HepG2 (cell line): ENCODE results near the gene PIK3CB. TPM values are rescaled to one million over a fixed set of nuclear protein-coding genes. Genes with fewer than 3 reads are reported as not detected.
A peak's percentile ranks its signal among the peaks of the same experiment; 100 is the strongest.

ENCODE experiments used
- ATF7 ChIP-seq, 2 experiments: fragments of 450-650 bp in 1 of 2; sonication (generic) in 1 of 2; formaldehyde crosslinking in 1 of 2; IDR thresholded peaks; 2 replicates each; pipeline versions ENCODE4 v1.4.0 to v1.6.1; 2016 to 2020; ENCODE audit warnings: antibody characterized with exemption in 1 of 2, mild to moderate bottlenecking in 1 of 2, missing genetic modification reagents in 1 of 2
- ATRX ChIP-seq: sonication (generic); formaldehyde crosslinking; IDR thresholded peaks from 2 replicates; pipeline ENCODE4 v1.4.0; 2020; ENCODE audit warnings: missing genetic modification reagents, borderline replicate concordance
- DMAP1 ChIP-seq: IDR thresholded peaks from 2 replicates; pipeline ENCODE4 v1.6.1; 2016
- IRF2 ChIP-seq: IDR thresholded peaks from 2 replicates; pipeline ENCODE4 v1.6.1; 2018; ENCODE audit warnings: missing genetic modification reagents, missing compliant biosample characterization
- MIER2 ChIP-seq: IDR thresholded peaks from 2 replicates; pipeline ENCODE4 v1.6.1; 2016; ENCODE audit warnings: missing biosample characterization, missing genetic modification reagents
- MYC ChIP-seq: sonication (generic); formaldehyde crosslinking; IDR thresholded peaks from 2 replicates; pipeline ENCODE4 v1.9.0; 2021; ENCODE audit warnings: missing genetic modification reagents, borderline replicate concordance
- NAIF1 ChIP-seq: sonication (generic); formaldehyde crosslinking; IDR thresholded peaks from 2 replicates; pipeline ENCODE4 v1.5.0; 2020; ENCODE audit warnings: mild to moderate bottlenecking, missing genetic modification reagents, borderline replicate concordance
- REL ChIP-seq: sonication (generic); formaldehyde crosslinking; conservative IDR thresholded peaks from 2 replicates; pipeline ENCODE4 v1.8.0; 2022; ENCODE audit warnings: mild to moderate bottlenecking, missing genetic modification reagents, moderate library complexity
- RFXANK ChIP-seq: IDR thresholded peaks from 2 replicates; pipeline ENCODE4 v1.6.1; 2016
- ZNF460 ChIP-seq: sonication (generic); formaldehyde crosslinking; IDR thresholded peaks from 2 replicates; pipeline ENCODE4 v1.5.1; 2020; ENCODE audit warnings: missing genetic modification reagents, mild to moderate bottlenecking, borderline replicate concordance
- ZNF619 ChIP-seq: sonication (generic); formaldehyde crosslinking; IDR thresholded peaks from 2 replicates; pipeline ENCODE4 v1.4.0; 2020; ENCODE audit warnings: mild to moderate bottlenecking, missing genetic modification reagents
- polyA plus RNA-seq, 8 experiments: library from polyadenylated mRNA; depleted of rRNA in 3 of 8; stranded (reverse) in 7 of 8; unstranded in 1 of 8; fragments of >200 nt; fragmentation: Illumina TruSeq in 4 of 8; extraction: Trizol in 4 of 8; gene quantifications; 2 replicates each; pipeline versions ENCODE4 v1.2.1 to v1.2.3, GENCODE V29; 2011 to 2016; ENCODE audit warnings: low read depth in 4 of 8, missing spikeins in 1 of 8, mixed read lengths in 1 of 8; ENCODE audit not compliant: insufficient read depth in 1 of 8
- total RNA-seq, 5 experiments: library from RNA; depleted of rRNA; stranded (reverse); fragments of >200 nt; fragmentation: Illumina TruSeq; extraction: Trizol; gene quantifications; 2 replicates each; pipeline ENCODE4 v1.2.3, GENCODE V29; 2016; ENCODE audit warnings: low read depth in 1 of 5
- TF ChIP-seq, protein P1 (sequence below): IDR thresholded peaks from 2 replicates; pipeline ENCODE4 v1.6.1; 2016; ENCODE audit warnings: low read depth, missing genetic modification reagents, missing compliant biosample characterization
- TF ChIP-seq, protein P2 (sequence below): sonication (generic); formaldehyde crosslinking; IDR thresholded peaks from 2 replicates; pipeline ENCODE4 v1.4.0; 2020; ENCODE audit warnings: missing genetic modification reagents, borderline replicate concordance
- TF ChIP-seq, protein P3 (sequence below): sonication (generic); formaldehyde crosslinking; IDR thresholded peaks from 2 replicates; pipeline ENCODE4 v1.4.0; 2020; ENCODE audit warnings: missing genetic modification reagents, mild to moderate bottlenecking, borderline replicate concordance
- TF ChIP-seq, protein P4 (sequence below): sonication (generic); formaldehyde crosslinking; IDR thresholded peaks from 2 replicates; pipeline ENCODE4 v1.5.0; 2020; ENCODE audit warnings: missing genetic modification reagents

PIK3CB gene
- total and polyA plus RNA-seq, 2 of the 13 experiments (the other 11 are each of a cell fraction or from before 2014, with no cell fraction given), result 6.6 to 18.7 TPM

DNA sequence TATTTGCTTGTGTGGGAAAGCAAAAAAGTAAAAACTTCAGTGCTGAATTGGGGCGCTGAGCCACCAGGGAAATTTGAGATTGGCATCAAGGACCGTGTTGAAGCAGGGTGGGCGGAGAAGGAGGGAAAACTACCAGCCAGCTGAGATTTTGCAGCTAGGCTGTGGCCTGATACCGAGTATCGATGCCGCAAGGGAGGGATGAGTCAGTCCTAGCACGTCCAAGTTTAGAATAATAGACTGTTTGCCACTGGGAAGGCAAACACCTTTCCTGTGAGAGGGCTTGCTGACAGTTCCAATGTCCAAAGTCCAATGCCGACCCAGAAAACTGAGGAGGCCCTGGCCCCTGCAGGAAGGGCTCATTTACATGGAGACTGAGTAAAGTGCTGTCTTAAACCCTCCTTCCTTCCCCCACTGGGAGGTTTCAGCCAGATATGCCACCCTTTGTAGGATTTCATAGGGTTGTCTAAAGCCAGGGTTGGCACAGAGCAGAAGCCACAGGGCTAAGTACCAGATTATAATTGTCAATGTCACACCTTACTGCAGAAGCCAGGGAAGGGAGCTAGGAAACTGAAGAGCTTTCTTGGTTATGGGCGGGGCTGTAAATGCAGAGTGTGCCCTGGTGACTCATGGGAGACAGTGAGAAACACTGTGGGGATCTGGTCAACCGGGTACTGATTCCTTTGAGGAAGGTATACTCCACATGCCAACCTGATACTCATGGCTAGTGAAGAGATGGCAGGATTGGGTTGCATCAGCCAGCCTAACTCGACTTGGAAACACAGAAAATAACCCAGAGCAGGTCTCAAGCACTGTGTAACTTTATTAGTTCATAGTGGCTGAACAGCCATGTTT is 28.4 kb upstream of the PIK3CB start (continued):
- TF ChIP-seq ZNF460 (CRISPR knock-in tag) (no peak), ZNF619 (CRISPR knock-in tag) (no peak), IRF2 (CRISPR knock-in tag) (peak; percentile 94), MIER2 (CRISPR knock-in tag) (no peak), ATRX (CRISPR knock-in tag) (no peak), NAIF1 (CRISPR knock-in tag) (no peak), MYC (CRISPR knock-in tag) (no peak; the same call in 1 of the 2 replicates), RFXANK (CRISPR knock-in tag) (no peak; the same call in 1 of the 2 replicates), ATF7 (IDR thresholded peaks at IDR 0.05) (no peak), ATF7 (CRISPR knock-in tag; IDR thresholded peaks at IDR 0.05) (peak; percentile 50; the same call in 1 of the 2 replicates), DMAP1 (0 out of 2 replicates have a peak, but pooled peaks have one; percentile 33), REL (CRISPR knock-in tag) (no peak)
- TF ChIP-seq, protein P1, sequence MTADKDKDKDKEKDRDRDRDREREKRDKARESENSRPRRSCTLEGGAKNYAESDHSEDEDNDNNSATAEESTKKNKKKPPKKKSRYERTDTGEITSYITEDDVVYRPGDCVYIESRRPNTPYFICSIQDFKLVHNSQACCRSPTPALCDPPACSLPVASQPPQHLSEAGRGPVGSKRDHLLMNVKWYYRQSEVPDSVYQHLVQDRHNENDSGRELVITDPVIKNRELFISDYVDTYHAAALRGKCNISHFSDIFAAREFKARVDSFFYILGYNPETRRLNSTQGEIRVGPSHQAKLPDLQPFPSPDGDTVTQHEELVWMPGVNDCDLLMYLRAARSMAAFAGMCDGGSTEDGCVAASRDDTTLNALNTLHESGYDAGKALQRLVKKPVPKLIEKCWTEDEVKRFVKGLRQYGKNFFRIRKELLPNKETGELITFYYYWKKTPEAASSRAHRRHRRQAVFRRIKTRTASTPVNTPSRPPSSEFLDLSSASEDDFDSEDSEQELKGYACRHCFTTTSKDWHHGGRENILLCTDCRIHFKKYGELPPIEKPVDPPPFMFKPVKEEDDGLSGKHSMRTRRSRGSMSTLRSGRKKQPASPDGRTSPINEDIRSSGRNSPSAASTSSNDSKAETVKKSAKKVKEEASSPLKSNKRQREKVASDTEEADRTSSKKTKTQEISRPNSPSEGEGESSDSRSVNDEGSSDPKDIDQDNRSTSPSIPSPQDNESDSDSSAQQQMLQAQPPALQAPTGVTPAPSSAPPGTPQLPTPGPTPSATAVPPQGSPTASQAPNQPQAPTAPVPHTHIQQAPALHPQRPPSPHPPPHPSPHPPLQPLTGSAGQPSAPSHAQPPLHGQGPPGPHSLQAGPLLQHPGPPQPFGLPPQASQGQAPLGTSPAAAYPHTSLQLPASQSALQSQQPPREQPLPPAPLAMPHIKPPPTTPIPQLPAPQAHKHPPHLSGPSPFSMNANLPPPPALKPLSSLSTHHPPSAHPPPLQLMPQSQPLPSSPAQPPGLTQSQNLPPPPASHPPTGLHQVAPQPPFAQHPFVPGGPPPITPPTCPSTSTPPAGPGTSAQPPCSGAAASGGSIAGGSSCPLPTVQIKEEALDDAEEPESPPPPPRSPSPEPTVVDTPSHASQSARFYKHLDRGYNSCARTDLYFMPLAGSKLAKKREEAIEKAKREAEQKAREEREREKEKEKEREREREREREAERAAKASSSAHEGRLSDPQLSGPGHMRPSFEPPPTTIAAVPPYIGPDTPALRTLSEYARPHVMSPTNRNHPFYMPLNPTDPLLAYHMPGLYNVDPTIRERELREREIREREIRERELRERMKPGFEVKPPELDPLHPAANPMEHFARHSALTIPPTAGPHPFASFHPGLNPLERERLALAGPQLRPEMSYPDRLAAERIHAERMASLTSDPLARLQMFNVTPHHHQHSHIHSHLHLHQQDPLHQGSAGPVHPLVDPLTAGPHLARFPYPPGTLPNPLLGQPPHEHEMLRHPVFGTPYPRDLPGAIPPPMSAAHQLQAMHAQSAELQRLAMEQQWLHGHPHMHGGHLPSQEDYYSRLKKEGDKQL (CRISPR knock-in tag), result peak; percentile 61; the same call in 1 of the 2 replicates
- TF ChIP-seq, protein P2, sequence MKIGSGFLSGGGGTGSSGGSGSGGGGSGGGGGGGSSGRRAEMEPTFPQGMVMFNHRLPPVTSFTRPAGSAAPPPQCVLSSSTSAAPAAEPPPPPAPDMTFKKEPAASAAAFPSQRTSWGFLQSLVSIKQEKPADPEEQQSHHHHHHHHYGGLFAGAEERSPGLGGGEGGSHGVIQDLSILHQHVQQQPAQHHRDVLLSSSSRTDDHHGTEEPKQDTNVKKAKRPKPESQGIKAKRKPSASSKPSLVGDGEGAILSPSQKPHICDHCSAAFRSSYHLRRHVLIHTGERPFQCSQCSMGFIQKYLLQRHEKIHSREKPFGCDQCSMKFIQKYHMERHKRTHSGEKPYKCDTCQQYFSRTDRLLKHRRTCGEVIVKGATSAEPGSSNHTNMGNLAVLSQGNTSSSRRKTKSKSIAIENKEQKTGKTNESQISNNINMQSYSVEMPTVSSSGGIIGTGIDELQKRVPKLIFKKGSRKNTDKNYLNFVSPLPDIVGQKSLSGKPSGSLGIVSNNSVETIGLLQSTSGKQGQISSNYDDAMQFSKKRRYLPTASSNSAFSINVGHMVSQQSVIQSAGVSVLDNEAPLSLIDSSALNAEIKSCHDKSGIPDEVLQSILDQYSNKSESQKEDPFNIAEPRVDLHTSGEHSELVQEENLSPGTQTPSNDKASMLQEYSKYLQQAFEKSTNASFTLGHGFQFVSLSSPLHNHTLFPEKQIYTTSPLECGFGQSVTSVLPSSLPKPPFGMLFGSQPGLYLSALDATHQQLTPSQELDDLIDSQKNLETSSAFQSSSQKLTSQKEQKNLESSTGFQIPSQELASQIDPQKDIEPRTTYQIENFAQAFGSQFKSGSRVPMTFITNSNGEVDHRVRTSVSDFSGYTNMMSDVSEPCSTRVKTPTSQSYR (CRISPR knock-in tag), result peak; percentile 55
- TF ChIP-seq, protein P3, sequence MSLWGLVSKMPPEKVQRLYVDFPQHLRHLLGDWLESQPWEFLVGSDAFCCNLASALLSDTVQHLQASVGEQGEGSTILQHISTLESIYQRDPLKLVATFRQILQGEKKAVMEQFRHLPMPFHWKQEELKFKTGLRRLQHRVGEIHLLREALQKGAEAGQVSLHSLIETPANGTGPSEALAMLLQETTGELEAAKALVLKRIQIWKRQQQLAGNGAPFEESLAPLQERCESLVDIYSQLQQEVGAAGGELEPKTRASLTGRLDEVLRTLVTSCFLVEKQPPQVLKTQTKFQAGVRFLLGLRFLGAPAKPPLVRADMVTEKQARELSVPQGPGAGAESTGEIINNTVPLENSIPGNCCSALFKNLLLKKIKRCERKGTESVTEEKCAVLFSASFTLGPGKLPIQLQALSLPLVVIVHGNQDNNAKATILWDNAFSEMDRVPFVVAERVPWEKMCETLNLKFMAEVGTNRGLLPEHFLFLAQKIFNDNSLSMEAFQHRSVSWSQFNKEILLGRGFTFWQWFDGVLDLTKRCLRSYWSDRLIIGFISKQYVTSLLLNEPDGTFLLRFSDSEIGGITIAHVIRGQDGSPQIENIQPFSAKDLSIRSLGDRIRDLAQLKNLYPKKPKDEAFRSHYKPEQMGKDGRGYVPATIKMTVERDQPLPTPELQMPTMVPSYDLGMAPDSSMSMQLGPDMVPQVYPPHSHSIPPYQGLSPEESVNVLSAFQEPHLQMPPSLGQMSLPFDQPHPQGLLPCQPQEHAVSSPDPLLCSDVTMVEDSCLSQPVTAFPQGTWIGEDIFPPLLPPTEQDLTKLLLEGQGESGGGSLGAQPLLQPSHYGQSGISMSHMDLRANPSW (CRISPR knock-in tag), result peak; percentile 73; the same call in 1 of the 2 replicates
- TF ChIP-seq, protein P4, sequence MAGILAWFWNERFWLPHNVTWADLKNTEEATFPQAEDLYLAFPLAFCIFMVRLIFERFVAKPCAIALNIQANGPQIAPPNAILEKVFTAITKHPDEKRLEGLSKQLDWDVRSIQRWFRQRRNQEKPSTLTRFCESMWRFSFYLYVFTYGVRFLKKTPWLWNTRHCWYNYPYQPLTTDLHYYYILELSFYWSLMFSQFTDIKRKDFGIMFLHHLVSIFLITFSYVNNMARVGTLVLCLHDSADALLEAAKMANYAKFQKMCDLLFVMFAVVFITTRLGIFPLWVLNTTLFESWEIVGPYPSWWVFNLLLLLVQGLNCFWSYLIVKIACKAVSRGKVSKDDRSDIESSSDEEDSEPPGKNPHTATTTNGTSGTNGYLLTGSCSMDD (CRISPR knock-in tag), result no peak
